Measurements from ENCODE around the gene AKIP1. TPM values are rescaled to one million over a fixed set of nuclear protein-coding genes. Genes with fewer than 3 reads are reported as not detected.

The AKIP1 gene
- total and polyA plus RNA-seq, 2 donors (not counting 3 experiments of a cell fraction or from before 2014, with no cell fraction given), result 21.9 to 32.4 TPM

DNA sequence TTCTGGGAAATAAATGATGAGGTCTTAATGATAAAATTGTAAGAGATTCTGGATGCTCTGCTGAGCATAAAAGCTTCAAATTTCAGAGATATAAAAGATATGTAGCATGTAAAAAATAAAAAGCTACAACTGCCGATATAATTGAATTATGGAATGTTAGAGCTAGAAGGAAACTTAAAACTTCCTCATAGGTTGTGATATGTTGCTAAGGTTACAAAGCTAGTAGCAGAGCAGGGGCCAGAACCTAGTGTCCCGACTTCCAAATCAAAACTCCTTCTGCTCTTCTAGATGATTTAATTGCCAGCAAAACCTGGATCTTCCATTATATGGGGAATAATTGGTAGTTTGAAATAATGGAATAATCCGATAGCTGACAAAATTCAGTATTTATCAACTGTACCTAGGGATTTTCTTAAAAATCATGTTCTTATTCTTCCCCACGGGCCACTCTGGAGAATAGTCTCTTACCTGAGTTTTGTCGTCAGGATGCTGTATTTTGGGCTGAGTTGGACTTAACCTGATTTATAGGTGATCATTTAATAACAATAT, 31.6 kb downstream of the AKIP1 start, which contains the start of gene ASCL3:
ASCL3 (minus strand) TSS at position 499 of the 549 bp plus-strand sequence. CDS start 4,855 bp downstream, outside the sequence.
- H3K79me2 ChIP-seq (ENCODE audit: control insufficient read depth, insufficient read depth, low read length), result no peaks in the 10 kb centered on the region
- BruUV-seq (replicated peaks), result no TSS peak
- no peaks in the 10 kb centered on the region for H3K9me1 ChIP-seq (replicated peaks; ENCODE audit: control insufficient read depth, extremely low read depth, insufficient read depth, low read length)
- ChIA-PET POLR2A (no interaction called here), CTCF (interaction anchor here (0.5 to 3.2 kb wide), 5 partner anchors 14 to 66 kb away, joined by 3 to 15 read pairs (median 4); no protein-coding TSS in a partner anchor)
- H3K4me1 ChIP-seq (ENCODE audit: control insufficient read depth, extremely low read depth, insufficient read depth, low read length), result no peaks in the 10 kb centered on the region
- H3K9me3 ChIP-seq (replicated peaks; ENCODE audit: control insufficient read depth, insufficient read depth, low read length), result no peaks in the 10 kb centered on the region
- no peaks in the 10 kb centered on the region for H4K20me1 ChIP-seq (replicated peaks; ENCODE audit: control insufficient read depth, extremely low read depth, insufficient read depth, low read length)
- H3K36me3 ChIP-seq (ENCODE audit: control insufficient read depth in 2 of 2, extremely low read depth in 1 of 2, insufficient read depth in 2 of 2, low read length in 2 of 2), result peaks cover 0 to 2% of the 10 kb centered on the region in 2 experiments
- peak within 1 kb of the TSS; percentile 56 for H2AFZ ChIP-seq (ENCODE audit: low read depth, low read length)
- DNase-seq (ENCODE audit: low read depth, low spot score) (no peak), FAIRE-seq (no peak)
- dilution Hi-C loops (cut with MboI; ENCODE audit: extremely low pct_ligation_motif_present, low sequenced_read_pairs), result no loop called here
- intact Hi-C loops (cut with micrococcal nuclease), result no loop called here
- H3K27ac ChIP-seq (ENCODE audit: insufficient read depth, low read depth, low read length), result no peak within 1 kb of the TSS
- H3K9ac ChIP-seq (replicated peaks; ENCODE audit: extremely low read depth, insufficient read depth, low read length), result no peak within 1 kb of the TSS
- peak within 1 kb of the TSS; percentile 28 for H3K4me2 ChIP-seq (ENCODE audit: insufficient read depth, low read length)
- peaks cover 0 to 4% of the 10 kb centered on the region in 2 experiments for H3K27me3 ChIP-seq (ENCODE audit: control insufficient read depth in 2 of 2, insufficient read depth in 2 of 2, low read length in 2 of 2)
- no peak for TF ChIP-seq MAX (IDR thresholded peaks at IDR 0.05; ENCODE audit: insufficient read depth, insufficient read length)
- TF ChIP-seq, protein P1, sequence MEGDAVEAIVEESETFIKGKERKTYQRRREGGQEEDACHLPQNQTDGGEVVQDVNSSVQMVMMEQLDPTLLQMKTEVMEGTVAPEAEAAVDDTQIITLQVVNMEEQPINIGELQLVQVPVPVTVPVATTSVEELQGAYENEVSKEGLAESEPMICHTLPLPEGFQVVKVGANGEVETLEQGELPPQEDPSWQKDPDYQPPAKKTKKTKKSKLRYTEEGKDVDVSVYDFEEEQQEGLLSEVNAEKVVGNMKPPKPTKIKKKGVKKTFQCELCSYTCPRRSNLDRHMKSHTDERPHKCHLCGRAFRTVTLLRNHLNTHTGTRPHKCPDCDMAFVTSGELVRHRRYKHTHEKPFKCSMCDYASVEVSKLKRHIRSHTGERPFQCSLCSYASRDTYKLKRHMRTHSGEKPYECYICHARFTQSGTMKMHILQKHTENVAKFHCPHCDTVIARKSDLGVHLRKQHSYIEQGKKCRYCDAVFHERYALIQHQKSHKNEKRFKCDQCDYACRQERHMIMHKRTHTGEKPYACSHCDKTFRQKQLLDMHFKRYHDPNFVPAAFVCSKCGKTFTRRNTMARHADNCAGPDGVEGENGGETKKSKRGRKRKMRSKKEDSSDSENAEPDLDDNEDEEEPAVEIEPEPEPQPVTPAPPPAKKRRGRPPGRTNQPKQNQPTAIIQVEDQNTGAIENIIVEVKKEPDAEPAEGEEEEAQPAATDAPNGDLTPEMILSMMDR (IDR thresholded peaks at IDR 0.05; ENCODE audit: extremely low read depth in 1 of 2, insufficient read depth in 1 of 2, low read depth in 1 of 2, low read length in 2 of 2), result no peak
- TF ChIP-seq POLR2AphosphoS5 (IDR thresholded peaks at IDR 0.05; ENCODE audit: insufficient read depth, low read depth, low read length), result no peak
- no peak for TF ChIP-seq MYC (IDR thresholded peaks at IDR 0.05; ENCODE audit: low read depth, low read length)
- TF ChIP-seq POLR2A (IDR thresholded peaks at IDR 0.05; ENCODE audit: low read depth, low read length), result no peak
- no peak for TF ChIP-seq JUN (IDR thresholded peaks at IDR 0.05; ENCODE audit: borderline replicate concordance, insufficient read depth, insufficient read length, low read depth)
- TF ChIP-seq FOS (IDR thresholded peaks at IDR 0.05; ENCODE audit: borderline replicate concordance, insufficient read depth, low read length), result no peak
- no peak for TF ChIP-seq EZH2 (IDR thresholded peaks at IDR 0.05; ENCODE audit: borderline replicate concordance, low read depth, low read length, severe bottlenecking)
- TF ChIP-seq GATA2 (IDR thresholded peaks at IDR 0.05; ENCODE audit: insufficient read depth, insufficient read length, low read depth, low read length), result no peak
- H3K4me3 ChIP-seq (replicated peaks in 1 of 3; ENCODE audit: insufficient read depth in 1 of 3, low read depth in 1 of 3, low read length in 3 of 3), result no peak within 1 kb of the TSS
